HepG2 (cell line): ENCODE data around the gene AFAP1. TPM values are rescaled to one million over a fixed set of nuclear protein-coding genes. Genes with fewer than 3 reads are reported as not detected.

ENCODE experiments used
- BHLHE40 ChIP-seq: IDR thresholded peaks from 2 replicates; pipeline ENCODE4 v1.6.1; 2011; ENCODE audit warnings: low read length, improper control_type of control experiment
- BRCA1 ChIP-seq: sonication (generic); formaldehyde crosslinking; IDR thresholded peaks from 2 replicates; pipeline ENCODE4 v1.4.0; 2020; ENCODE audit warnings: missing genetic modification reagents
- BRD4 ChIP-seq: sonication (generic); formaldehyde crosslinking; IDR thresholded peaks from 2 replicates; pipeline ENCODE4 v1.4.0; 2020; ENCODE audit warnings: missing genetic modification reagents
- CCAR2 ChIP-seq: fragments of 200-400 bp; formaldehyde crosslinking; optimal IDR thresholded peaks from 2 replicates; pipeline ENCODE3; 2018; ENCODE audit warnings: low read depth, mild to moderate bottlenecking, low read length, moderate library complexity
- CEBPG ChIP-seq: IDR thresholded peaks from 2 replicates; pipeline ENCODE4 v1.6.1; 2016
- CEBPZ ChIP-seq: IDR thresholded peaks from 2 replicates; pipeline ENCODE4 v1.6.1; 2012; ENCODE audit warnings: low read length, improper control_type of control experiment
- DMAP1 ChIP-seq: IDR thresholded peaks from 2 replicates; pipeline ENCODE4 v1.6.1; 2016
- NONO ChIP-seq, 2 experiments: fragments of 450-650 bp in 1 of 2; sonication (generic) in 1 of 2; formaldehyde crosslinking in 1 of 2; IDR thresholded peaks in 1 of 2; conservative IDR thresholded peaks in 1 of 2; 2 replicates each; pipeline versions ENCODE4 v1.6.1 to v1.8.0; 2017 to 2022; ENCODE audit warnings: mild to moderate bottlenecking in 1 of 2, missing genetic modification reagents in 1 of 2, moderate library complexity in 1 of 2
- POGZ ChIP-seq: sonication (generic); formaldehyde crosslinking; IDR thresholded peaks from 2 replicates; pipeline ENCODE4 v1.4.0; 2020; ENCODE audit warnings: mild to moderate bottlenecking, missing genetic modification reagents
- SAP130 ChIP-seq: IDR thresholded peaks from 2 replicates; pipeline ENCODE4 v1.6.1; 2016; ENCODE audit warnings: low read depth
- SETDB1 ChIP-seq: sonication (generic); formaldehyde crosslinking; IDR thresholded peaks from 2 replicates; pipeline ENCODE4 v1.5.1; 2020; ENCODE audit warnings: missing genetic modification reagents, mild to moderate bottlenecking, borderline replicate concordance
- SMC3 ChIP-seq: IDR thresholded peaks from 2 replicates; pipeline ENCODE4 v1.6.1; 2011; ENCODE audit warnings: low read length, improper control_type of control experiment
- STAT5B ChIP-seq: sonication (generic); formaldehyde crosslinking; IDR thresholded peaks from 2 replicates; pipeline ENCODE4 v1.4.0; 2020; ENCODE audit warnings: missing genetic modification reagents
- ZFP82 ChIP-seq: sonication (generic); formaldehyde crosslinking; IDR thresholded peaks from 2 replicates; pipeline ENCODE4 v1.5.1; 2020; ENCODE audit warnings: mild to moderate bottlenecking, missing genetic modification reagents, borderline replicate concordance
- ZNF121 ChIP-seq: sonication (generic); formaldehyde crosslinking; IDR thresholded peaks from 2 replicates; pipeline ENCODE4 v1.5.0; 2020; ENCODE audit warnings: mild to moderate bottlenecking, missing genetic modification reagents
- ZNF263 ChIP-seq: sonication (generic); formaldehyde crosslinking; IDR thresholded peaks from 2 replicates; pipeline ENCODE4 v1.4.0; 2020; ENCODE audit warnings: missing genetic modification reagents
- ZNF281 ChIP-seq: sonication (generic); formaldehyde crosslinking; IDR thresholded peaks from 2 replicates; pipeline ENCODE4 v1.4.0; 2020; ENCODE audit warnings: missing genetic modification reagents, borderline replicate concordance
- ZNF317 ChIP-seq: sonication (generic); formaldehyde crosslinking; IDR thresholded peaks from 2 replicates; pipeline ENCODE4 v1.5.0; 2020; ENCODE audit warnings: mild to moderate bottlenecking, missing genetic modification reagents
- ZNF451 ChIP-seq: sonication (generic); formaldehyde crosslinking; IDR thresholded peaks from 2 replicates; pipeline ENCODE4 v1.5.0; 2020; ENCODE audit warnings: mild to moderate bottlenecking, missing genetic modification reagents
- ZNF609 ChIP-seq: sonication (generic); formaldehyde crosslinking; IDR thresholded peaks from 2 replicates; pipeline ENCODE4 v1.4.0; 2020; ENCODE audit warnings: mild to moderate bottlenecking, missing genetic modification reagents, borderline replicate concordance
- ZNF740 ChIP-seq: sonication (generic); formaldehyde crosslinking; IDR thresholded peaks from 2 replicates; pipeline ENCODE4 v1.4.0; 2020; ENCODE audit warnings: missing genetic modification reagents
- polyA plus RNA-seq, 8 experiments: library from polyadenylated mRNA; depleted of rRNA in 3 of 8; stranded (reverse) in 7 of 8; unstranded in 1 of 8; fragments of >200 nt; fragmentation: Illumina TruSeq in 4 of 8; extraction: Trizol in 4 of 8; gene quantifications; 2 replicates each; pipeline versions ENCODE4 v1.2.1 to v1.2.3, GENCODE V29; 2011 to 2016; ENCODE audit warnings: low read depth in 4 of 8, missing spikeins in 1 of 8, mixed read lengths in 1 of 8; ENCODE audit not compliant: insufficient read depth in 1 of 8
- total RNA-seq, 5 experiments: library from RNA; depleted of rRNA; stranded (reverse); fragments of >200 nt; fragmentation: Illumina TruSeq; extraction: Trizol; gene quantifications; 2 replicates each; pipeline ENCODE4 v1.2.3, GENCODE V29; 2016; ENCODE audit warnings: low read depth in 1 of 5

Gene AFAP1
- total and polyA plus RNA-seq, 2 of the 13 experiments (the other 11 are each of a cell fraction or from before 2014, with no cell fraction given) = 2.5 TPM

- TF ChIP-seq ZFP82 (CRISPR knock-in tag) (no peak), BRD4 (CRISPR knock-in tag) (no peak), ZNF609 (peak; percentile 34; the same call in 1 of the 2 replicates), CCAR2 (no peak), ZNF740 (CRISPR knock-in tag) (no peak), CEBPZ (no peak), POGZ (no peak), CEBPG (CRISPR knock-in tag) (peak; percentile 67), SETDB1 (CRISPR knock-in tag) (no peak), ZNF263 (no peak), BRCA1 (CRISPR knock-in tag) (no peak), ZNF317 (CRISPR knock-in tag) (peak; percentile 95), ZNF121 (no peak), STAT5B (CRISPR knock-in tag) (no peak), DMAP1 (CRISPR knock-in tag) (no peak), ZNF451 (CRISPR knock-in tag) (no peak), BHLHE40 (peak; percentile 81), SAP130 (0 out of 2 replicates have a peak, but pooled peaks have one; percentile 13), ZNF281 (CRISPR knock-in tag) (no peak), SMC3 (no peak), NONO (IDR thresholded peaks at IDR 0.05) (no peak), NONO (CRISPR knock-in tag; conservative IDR thresholded peaks at IDR 0.05) (no peak)
Measured at GRCh38 chr4:7765666-7766065, 174.0 kb downstream of the AFAP1 start (continued).
